ENCODE results near the gene CTRB2.
"Not testable (repeated sequence)": the region's sequence is repeated elsewhere in the genome, so short reads cannot be mapped to it uniquely, and the experiment has no call there.

CTRB2 gene

DNA sequence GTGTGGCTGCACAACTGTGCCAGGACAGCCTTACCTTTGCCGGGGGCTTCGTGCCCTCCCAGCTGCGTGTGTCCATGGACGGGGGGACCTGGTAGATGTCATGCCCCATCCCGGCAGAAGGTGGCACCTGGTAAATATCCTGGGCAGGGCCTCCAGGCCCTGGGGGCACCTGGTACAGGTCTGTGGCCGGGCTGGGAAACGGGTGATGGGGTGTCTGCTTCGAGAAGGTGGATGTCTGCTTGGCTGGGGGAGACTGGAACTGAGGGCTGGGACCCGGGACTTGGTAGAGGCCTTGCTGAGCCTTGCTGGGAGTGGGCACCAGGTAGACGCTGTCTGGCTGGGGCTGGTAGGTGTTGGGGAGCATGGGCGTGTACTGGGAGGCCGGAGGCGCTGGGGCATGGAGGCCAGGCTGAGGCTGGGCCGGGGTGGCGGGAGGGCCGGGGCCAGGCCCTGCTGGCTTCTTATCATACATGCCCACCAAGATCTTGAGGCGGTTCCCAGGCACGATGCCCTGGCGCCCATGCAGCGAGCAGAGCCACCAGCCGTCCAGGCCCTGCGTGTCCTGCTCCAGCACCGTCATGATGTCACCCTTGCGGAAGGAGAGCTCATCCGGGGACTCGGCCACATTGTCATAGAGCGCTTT is 35.6 kb upstream of the CTRB2 start:
- DNase-seq = not testable (repeated sequence)

- DNase-seq = no peak
Observed at GRCh38 chr16:75241955-75242354, 35.0 kb upstream of the CTRB2 start.

DNA sequence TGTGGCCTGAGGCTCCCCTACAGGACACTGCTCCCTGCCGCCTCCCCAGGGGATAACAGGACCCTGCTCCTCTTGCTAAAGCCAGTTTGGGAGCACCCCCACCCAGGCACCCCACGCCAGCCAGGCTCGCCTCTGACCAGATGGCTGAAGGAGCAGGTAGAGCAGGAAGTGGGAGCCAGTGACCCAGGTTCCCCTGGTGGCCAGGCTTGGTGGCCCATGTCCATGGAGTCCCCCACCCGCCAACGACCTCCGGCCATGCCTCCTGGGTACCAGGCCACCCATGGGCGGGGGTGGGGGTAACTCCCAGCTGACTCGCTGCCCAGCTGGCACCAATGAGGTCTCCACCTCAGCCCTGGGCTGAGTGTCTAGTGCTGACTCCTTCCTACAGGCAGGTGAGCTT is 34.5 kb upstream of the CTRB2 start:
- DNase-seq = no peak

GRCh38 chr16:75240633-75241032 is 33.7 kb upstream of the CTRB2 start:
- DNase-seq = not testable (repeated sequence)

GRCh38 chr16:75239542-75240122 is 32.7 kb upstream of the CTRB2 start:
- DNase-seq = no peak

DNA sequence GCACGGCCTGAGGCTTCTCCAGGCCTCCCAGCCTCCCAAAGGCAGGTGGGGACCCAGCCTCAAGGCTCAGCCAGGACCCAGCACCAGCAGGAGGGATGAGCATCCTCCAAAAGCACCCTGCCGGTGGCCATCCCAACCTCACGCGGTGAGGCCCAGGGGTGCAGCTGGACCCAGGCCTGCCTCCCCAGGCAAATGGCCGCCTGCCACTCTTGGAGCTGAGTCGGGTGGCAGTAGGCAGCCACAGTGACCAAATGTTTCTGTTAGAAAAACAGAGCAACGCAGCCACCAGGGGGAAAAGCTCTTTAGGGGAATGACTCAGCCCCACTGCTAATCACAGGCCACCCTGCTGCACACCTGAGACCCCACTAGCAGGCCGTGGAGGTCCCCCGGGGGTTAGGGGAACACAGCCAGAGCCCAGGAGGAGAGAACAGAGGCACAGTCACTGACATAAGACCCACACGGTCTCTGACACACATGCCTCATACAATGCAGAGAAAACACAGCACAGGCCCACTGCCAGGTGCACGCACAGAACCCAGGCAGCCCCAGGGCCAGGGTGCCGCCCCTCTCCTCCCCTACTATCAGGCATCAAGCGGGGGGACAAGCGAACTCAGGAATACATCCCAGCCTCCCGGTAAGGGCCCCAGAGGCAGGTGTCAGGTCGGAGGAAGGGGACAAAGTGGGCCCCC is 32.0 kb upstream of the CTRB2 start:
- DNase-seq = peak; percentile 64

GRCh38 chr16:75238132-75238852 is 31.3 kb upstream of the CTRB2 start:
- peak; percentile 93 for DNase-seq

- DNase-seq = no peak
Observed at GRCh38 chr16:75237398-75238131, 30.6 kb upstream of the CTRB2 start.

- no peak for DNase-seq
Observed at GRCh38 chr16:75236736-75237397, 29.9 kb upstream of the CTRB2 start.

DNA sequence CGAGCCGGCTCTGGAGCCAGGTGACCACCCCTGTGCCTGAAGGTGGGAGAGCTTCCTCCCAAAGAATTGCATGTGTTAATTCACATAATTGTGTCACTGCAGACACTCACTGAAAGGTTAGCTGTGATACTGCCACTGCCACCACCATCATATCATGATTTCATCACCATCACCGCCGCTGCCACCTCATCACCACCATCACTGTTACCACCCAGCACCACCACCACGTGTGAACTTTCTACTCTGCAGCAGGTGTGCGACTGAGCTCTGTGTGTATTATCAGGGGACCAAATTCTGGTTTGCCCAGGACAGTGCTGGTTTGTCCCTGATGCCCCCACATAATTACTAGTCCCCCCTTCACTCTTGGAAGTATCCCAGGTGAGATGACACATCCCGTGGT is 29.3 kb upstream of the CTRB2 start:
- DNase-seq = no peak

- DNase-seq = no peak
Observed at GRCh38 chr16:75235721-75236193, 28.8 kb upstream of the CTRB2 start.

DNA sequence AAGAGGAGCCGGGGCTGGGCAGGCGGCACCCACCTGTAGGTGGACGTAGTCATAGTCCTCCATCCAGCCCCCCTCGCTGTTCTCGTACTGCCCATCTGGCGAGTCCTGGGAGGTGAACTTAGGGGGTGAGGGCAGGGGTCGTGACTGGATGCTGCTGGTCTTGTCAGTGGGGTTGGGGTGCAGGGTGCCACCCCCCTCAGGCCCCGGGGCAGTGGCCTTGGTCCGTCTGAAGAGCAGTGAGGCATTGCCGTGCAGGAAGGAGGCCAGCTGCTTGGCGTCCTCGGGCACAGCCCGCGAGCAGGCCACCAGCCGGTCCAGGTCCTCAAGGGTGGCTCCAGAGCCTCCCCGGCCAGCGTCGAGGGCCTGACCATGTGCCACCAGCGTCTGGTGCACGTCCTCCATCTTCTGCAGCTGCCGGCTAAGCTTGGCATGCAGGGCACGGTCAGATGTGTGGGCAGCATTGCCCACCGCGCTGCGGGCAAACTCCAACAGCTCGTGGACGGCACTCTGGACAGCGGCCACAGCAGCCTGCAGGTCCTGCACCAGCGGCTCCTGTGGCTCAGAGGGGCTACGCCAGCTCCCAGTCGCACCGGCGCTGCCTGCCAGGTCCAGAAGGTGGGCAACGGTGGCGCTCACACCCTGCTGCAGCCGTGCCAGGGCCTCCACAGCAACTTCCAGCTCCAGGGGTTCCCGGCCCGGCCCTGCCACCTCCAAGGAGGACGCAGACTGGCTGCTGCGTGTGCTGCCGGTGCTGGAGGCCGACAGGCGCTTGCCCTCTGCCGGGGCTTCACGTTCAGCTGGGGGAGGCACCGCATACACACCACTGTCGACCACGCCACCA is 28.1 kb upstream of the CTRB2 start:
- no peak for DNase-seq

DNA sequence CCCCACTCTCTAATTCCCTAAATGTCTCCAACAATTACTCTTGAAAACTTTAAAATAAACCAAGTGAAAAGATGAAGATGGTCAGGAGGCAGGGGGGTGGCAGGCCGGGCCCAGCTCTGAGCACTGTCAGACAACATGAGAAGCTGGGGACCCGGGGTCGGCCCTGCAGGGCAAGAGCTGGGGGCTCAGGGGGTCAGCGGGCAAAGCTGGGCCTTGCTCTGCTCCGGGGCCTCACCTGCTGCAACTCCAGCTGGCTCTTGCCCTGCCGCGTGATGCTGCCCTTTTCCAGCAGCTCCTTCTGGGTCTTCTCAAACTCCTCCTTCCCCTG is 26.6 kb upstream of the CTRB2 start:
- DNase-seq = no peak

DNA sequence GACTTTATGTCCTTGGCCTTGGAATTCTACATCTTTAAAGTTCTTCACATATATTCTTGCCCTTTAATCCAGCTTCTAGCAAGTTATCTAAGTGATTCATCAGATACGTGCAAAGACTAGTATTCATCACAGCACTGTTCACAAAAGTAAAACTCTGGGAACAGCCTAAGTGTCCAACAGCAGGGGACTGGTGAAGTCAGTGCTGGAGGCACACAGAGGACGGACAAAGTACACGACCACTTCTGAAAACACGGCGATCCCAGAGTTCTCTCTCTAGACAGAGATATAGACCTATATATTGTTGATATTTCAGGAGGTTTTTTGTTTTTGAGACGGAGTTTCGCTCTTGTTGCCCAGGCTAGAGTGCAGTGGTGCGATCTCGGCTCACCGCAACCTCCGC is 24.6 kb upstream of the CTRB2 start:
- DNase-seq = no peak

DNA sequence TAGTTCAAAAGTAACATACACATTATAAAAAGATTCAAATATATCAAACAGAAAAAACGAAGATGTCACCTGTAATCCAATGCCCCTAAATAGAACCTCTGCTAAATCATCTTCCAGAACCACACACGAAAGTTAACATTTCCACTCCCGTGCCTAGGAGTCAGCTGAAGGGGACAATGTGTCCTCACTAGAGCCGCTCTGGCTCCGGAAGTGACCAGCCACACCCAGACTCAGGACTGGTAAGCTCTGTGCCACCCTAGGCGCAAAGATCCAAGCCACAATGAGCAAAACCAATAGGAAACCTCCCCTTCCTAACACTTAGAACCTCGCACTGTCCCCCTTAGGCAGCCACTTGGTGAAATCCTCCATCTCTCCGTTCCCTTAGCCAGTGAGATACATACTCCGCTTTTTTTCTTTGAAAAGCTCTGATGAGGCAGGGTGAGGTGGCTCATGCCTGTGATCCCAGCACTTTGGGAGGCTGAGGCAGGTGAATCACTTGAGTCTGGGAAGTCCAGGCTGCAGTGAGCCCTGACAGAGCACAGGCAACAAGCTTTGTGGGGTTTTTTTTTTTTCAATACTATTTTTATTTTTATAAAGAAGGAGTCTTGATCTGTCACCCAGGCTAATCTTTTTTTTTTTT is 23.6 kb upstream of the CTRB2 start:
- no peak for DNase-seq

DNA sequence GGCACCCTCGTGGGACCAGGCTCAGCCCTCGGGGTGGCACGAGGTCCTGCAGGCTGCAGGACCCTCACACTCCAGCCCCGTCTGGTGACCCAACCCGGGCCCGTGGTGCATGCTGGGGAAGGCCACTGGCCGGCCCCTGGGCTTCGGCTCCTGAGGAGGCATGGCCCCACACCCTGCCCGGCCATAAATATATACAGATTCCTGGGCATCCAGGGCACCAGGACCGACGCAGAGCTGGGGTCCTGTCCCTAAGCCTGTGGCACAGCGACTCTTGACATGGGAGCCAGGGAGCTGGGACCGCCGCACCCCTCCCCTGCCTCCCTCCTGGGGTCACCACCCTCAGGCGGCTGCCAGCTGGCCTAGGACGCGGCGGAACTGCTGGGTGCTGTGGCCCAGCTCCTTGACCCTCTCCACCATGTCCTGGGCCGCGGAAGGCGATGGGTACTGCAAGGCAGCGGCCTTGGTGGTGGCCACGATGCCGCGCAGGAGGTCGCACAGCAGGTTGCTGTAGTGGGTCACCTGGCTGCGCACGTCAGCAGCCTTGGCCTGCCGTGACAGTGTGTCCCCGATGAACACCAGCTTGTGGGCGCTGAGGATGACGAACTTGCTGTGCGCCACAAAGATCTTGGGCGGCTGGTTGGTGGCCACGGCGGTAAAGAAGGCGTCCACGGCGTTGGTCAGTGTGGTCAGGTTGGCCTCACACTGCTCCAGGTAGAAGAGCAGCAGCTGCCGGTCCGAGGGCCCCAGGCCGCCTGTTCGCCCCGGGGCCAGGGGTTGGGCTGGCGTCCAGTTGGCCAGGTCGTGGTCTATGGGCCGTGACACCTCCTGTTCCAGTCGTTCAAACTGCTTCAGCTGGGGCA is 22.4 kb upstream of the CTRB2 start:
- no peak for DNase-seq

DNA sequence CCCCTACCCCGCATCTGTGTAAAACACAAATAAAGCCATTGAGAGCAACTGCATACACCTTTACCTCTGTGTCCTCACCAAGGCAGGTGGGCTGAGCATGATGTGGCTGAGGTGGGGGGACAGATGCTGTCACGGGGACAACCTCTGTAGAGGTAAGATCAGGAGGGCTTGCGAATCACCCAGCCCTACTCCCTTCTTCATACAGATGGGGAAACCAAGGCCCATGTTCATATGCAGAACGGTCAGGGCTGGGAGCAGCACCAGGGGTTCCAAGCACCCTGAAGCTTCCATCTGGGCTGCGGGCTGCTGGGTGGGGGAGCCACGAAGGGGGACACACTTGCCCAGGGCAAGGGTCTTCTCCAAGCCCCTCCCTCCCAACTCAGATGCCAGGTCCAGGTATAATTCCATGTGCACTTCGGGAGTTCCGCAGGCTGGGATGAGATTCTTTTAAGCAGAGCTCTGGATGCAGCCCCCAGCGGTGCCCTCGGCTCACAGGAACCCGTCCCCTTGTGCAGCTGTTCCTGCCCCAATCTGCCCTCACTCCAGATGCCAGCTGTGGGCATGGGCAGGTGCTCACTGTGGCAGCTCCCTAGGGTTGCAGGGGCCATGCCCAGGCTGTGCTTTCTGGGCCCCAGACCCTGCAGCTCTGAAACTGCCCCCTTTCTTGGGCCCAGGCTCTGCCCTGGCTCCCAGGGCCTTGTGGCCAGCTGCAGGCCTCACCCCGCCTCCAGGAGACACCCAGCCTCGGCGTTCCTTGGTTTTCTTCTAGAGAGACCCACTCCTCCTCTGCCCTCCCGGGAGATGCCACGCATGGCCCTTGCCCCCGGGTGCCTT is 21.4 kb upstream of the CTRB2 start:
- no peak for DNase-seq

DNA sequence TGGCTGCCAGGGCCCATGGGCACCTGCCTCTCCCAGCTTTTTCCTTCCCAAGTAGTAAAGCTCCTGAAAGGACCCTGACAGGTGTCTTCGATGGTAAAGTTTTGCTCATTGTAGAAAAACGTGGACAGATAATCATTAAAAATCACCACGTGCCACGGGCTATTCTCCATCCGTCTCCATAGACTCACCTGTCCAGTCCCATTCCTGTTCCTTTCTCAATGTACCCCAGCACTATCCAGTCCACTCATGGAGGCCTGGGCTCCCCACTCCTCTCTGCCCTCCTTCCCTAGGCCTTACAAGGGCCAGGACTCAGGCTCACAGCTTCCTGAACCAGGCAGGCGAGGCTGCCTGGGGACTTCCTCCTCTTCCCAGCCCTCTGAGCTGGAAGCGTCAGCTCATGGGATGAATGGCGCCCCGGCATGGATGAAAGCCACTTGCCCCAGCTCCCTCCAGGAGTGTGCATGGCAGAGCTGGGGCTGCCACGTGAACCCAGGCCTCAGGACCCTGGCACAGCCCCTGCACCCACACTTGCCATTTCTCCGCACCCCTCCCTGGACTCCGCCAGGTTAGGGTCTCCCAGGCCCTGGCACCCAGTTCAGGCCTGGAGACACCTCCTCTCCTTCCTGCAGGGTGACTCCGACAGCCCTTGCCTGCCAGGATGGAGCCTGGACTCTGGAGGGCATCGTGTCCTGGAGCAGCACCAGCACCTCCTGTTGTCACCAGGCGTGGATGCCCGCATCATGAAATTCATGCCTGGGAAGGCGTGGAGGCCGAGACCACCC is 20.6 kb upstream of the CTRB2 start:
- DNase-seq = no peak
